ENCODE results near the gene SHLD1. TPM values are rescaled to one million over a fixed set of nuclear protein-coding genes. Genes with fewer than 3 reads are reported as not detected.
"Not testable (repeated sequence)": the region's sequence is repeated elsewhere in the genome, so short reads cannot be mapped to it uniquely, and the experiment has no call there.

SHLD1 gene
- total RNA-seq (2021) = 4.8 and 5.9 TPM in 2 replicates
- percentile 48 among the genes with signal in this experiment for Bru-seq, nascent RNA
- percentile 46 among the genes with signal in this experiment for BruChase-seq, experiment 1, labeled RNA remaining after a 2-hour chase
- BruChase-seq, experiment 2, labeled RNA remaining after a 6-hour chase = percentile 34 among the genes with signal in this experiment
- long read RNA-seq, partial matches to known transcripts = 0 of 8 reads
- long read RNA-seq, other reads (novel, unspliced or antisense) = 0 of 8 reads

GRCh38 chr20:5749952-5750779, at the start of gene SHLD1:
TSS of gene SHLD1 (plus strand) at chr20:5750401. CDS start at chr20:5772866, 22,465 bp downstream.
- POLR2A ChIA-PET (ENCODE audit: unreplicated experiment) = interaction anchor here (0.6 to 1.2 kb wide), 2 partner anchors 102 to 103 kb away, joined by 6 to 9 read pairs; no protein-coding TSS in a partner anchor
- peaks cover 13% of the 10 kb centered on the region for H3K4me1 ChIP-seq (replicated peaks; ENCODE audit: insufficient read depth)
- no peak for TF ChIP-seq EZH2 (IDR thresholded peaks at IDR 0.05; ENCODE audit: low read depth)
- no peak for TF ChIP-seq CTCF (conservative IDR thresholded peaks at IDR 0.05)
- peak; percentile 62 to 77 for DNase-seq
- peak within 1 kb of the TSS; percentile 94 for H3K4me2 ChIP-seq
- H3K9me3 ChIP-seq (ENCODE audit: insufficient read depth, low read depth) = no peaks in the 10 kb centered on the region
- no peaks in the 10 kb centered on the region for H3K27me3 ChIP-seq (ENCODE audit: insufficient read depth, low read depth)
- peak within 1 kb of the TSS; percentile 57 for H3K27ac ChIP-seq
- peak within 1 kb of the TSS; percentile 71 for H3K4me3 ChIP-seq
- CTCF ChIA-PET = interaction anchor here (0.5 to 0.6 kb wide), 2 partner anchors 15 to 141 kb away, joined by 6 to 13 read pairs; no protein-coding TSS in a partner anchor
- H4K20me1 ChIP-seq (ENCODE audit: insufficient read depth) = no peaks in the 10 kb centered on the region
- H2AFZ ChIP-seq = peak within 1 kb of the TSS; percentile 85
- H3K79me2 ChIP-seq (ENCODE audit: low read depth) = 0 out of 2 replicates have a peak, but pooled peaks cover 5% of the 10 kb centered on the region
- peaks cover 4% of the 10 kb centered on the region; the same call in 1 of the 2 replicates for H3F3A ChIP-seq (ENCODE audit: insufficient read depth, low read depth)
- H3K36me3 ChIP-seq (ENCODE audit: low read depth) = no peaks in the 10 kb centered on the region
- TSS peak; percentile 70 for BruUV-seq (replicated peaks)
- intact Hi-C loops (cut with micrococcal nuclease; ENCODE audit: unreplicated experiment) = no loop called here
- no peaks in the 10 kb centered on the region for H3K9me2 ChIP-seq (ENCODE audit: insufficient read depth)

DNA sequence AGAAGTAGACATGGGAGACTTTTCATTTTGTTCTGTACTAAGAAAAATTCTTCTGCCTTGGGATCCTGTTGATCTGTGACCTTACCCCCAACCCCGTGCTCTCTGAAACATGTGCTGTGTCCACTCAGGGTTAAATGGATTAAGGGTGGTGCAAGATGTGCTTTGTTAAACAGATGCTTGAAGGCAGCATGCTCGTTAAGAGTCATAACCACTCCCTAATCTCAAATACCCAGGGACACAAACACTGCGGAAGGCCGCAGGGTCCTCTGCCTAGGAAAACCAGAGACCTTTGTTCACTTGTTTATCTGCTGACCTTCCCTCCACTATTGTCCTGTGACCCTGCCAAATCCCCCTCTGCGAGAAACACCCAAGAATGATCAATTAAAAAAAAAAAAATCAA, 47.9 kb upstream of the SHLD1 start:
- BruUV-seq (replicated peaks); intact Hi-C loops (cut with micrococcal nuclease; ENCODE audit: unreplicated experiment); POLR2A ChIA-PET (ENCODE audit: unreplicated experiment): not testable (repeated sequence)

GRCh38 chr20:5703681-5704101, 46.5 kb upstream of the SHLD1 start:
- no TSS peak for BruUV-seq (replicated peaks)
- no peak overlapping the region for H3K27ac ChIP-seq
- H3F3A ChIP-seq (ENCODE audit: insufficient read depth, low read depth) = no peaks in the 10 kb centered on the region

More for the DNA sequence above, 47.9 kb upstream of the SHLD1 start:
- H3K4me1 ChIP-seq (replicated peaks; ENCODE audit: insufficient read depth); H2AFZ ChIP-seq; DNase-seq; H4K20me1 ChIP-seq (ENCODE audit: insufficient read depth); H3K27me3 ChIP-seq (ENCODE audit: insufficient read depth, low read depth); H3K9me3 ChIP-seq (ENCODE audit: insufficient read depth, low read depth); H3K9me2 ChIP-seq (ENCODE audit: insufficient read depth); H3F3A ChIP-seq (ENCODE audit: insufficient read depth, low read depth); H3K4me2 ChIP-seq; CTCF ChIA-PET; H3K27ac ChIP-seq; H3K79me2 ChIP-seq (ENCODE audit: low read depth); H3K36me3 ChIP-seq (ENCODE audit: low read depth); H3K4me3 ChIP-seq: not testable (repeated sequence)

More at GRCh38 chr20:5703681-5704101, 46.5 kb upstream of the SHLD1 start:
- Histone ChIP-seq H3K27me3 (ENCODE audit: insufficient read depth, low read depth) (no peaks in the 10 kb centered on the region), H2AFZ (no peak overlapping the region), H3K36me3 (ENCODE audit: low read depth) (no peaks in the 10 kb centered on the region), H3K79me2 (ENCODE audit: low read depth) (no peaks in the 10 kb centered on the region), H3K9me2 (ENCODE audit: insufficient read depth) (no peaks in the 10 kb centered on the region), H4K20me1 (ENCODE audit: insufficient read depth) (no peaks in the 10 kb centered on the region), H3K4me1 (replicated peaks; ENCODE audit: insufficient read depth) (no peaks in the 10 kb centered on the region), H3K4me2 (no peak overlapping the region), H3K4me3 (no peak overlapping the region), H3K9me3 (ENCODE audit: insufficient read depth, low read depth) (no peaks in the 10 kb centered on the region)
- TF ChIP-seq EZH2 (IDR thresholded peaks at IDR 0.05; ENCODE audit: low read depth) (no peak), CTCF (conservative IDR thresholded peaks at IDR 0.05) (no peak)
- intact Hi-C loops (cut with micrococcal nuclease; ENCODE audit: unreplicated experiment) = no loop called here
- POLR2A ChIA-PET (ENCODE audit: unreplicated experiment) = interaction anchor here (0.7 kb wide), 1 partner anchor 47 kb away, joined by 4 read pairs; no protein-coding TSS in a partner anchor
- CTCF ChIA-PET = no interaction called here
- DNase-seq = no peak

All from PC-9 (cell line).